Measurements from ENCODE around the gene PLEKHA7. TPM values are rescaled to one million over a fixed set of nuclear protein-coding genes. Genes with fewer than 3 reads are reported as not detected.

PLEKHA7 gene
- total RNA-seq, 1 experiment from 2014 or later, result 18.4 TPM

- intact Hi-C loops (cut with micrococcal nuclease), result loop anchor here (2.0 kb wide), 2 partner anchors 64 to 66 kb away; partner anchors contain the start of gene RPS13
- peaks cover 46% of the 10 kb centered on the region for H3K79me2 ChIP-seq (ENCODE audit: low read length)
- ATAC-seq (peak; percentile 81), DNase-seq (peak; percentile 94)
- peak overlapping the region; percentile 92 for H3K4me2 ChIP-seq (ENCODE audit: low read length)
- POLR2A ChIA-PET (ENCODE audit: unreplicated experiment), result no interaction called here
- H3K9ac ChIP-seq (ENCODE audit: low read length), result peak overlapping the region; percentile 75
- H4K20me1 ChIP-seq (ENCODE audit: low read length), result no peaks in the 10 kb centered on the region
- H2AFZ ChIP-seq (ENCODE audit: low read length), result peak overlapping the region; percentile 70
- no peaks in the 10 kb centered on the region for H3K9me3 ChIP-seq (ENCODE audit: low read length)
- H3K4me3 ChIP-seq (ENCODE audit: low read length), result peak overlapping the region; percentile 87
- TF ChIP-seq EZH2phosphoT487 (IDR thresholded peaks at IDR 0.05; ENCODE audit: borderline replicate concordance, low read length) (0 out of 2 replicates have a peak, but pooled peaks have one; percentile 34), CTCF (conservative IDR thresholded peaks at IDR 0.05; ENCODE audit: low read depth, low read length) (no peak), EZH2 (IDR thresholded peaks at IDR 0.05; ENCODE audit: low read length, unreplicated experiment) (no peak)
- H3K36me3 ChIP-seq (ENCODE audit: low read depth, low read length), result peaks cover 4% of the 10 kb centered on the region; the same call in 1 of the 2 replicates
- no peaks in the 10 kb centered on the region for H3K9me2 ChIP-seq (replicated peaks; ENCODE audit: low read length)
- CTCF ChIA-PET, result interaction anchor here (1.0 kb wide), 1 partner anchor 50 kb away, joined by 3 read pairs; no protein-coding TSS in a partner anchor
- H3K27me3 ChIP-seq (ENCODE audit: low read length), result no peaks in the 10 kb centered on the region
- peak overlapping the region; percentile 86 for H3K27ac ChIP-seq (ENCODE audit: low read length)
- H3K4me1 ChIP-seq (ENCODE audit: insufficient read depth, low read length), result peaks cover 30% of the 10 kb centered on the region
- H3F3A ChIP-seq (ENCODE audit: low read length, unreplicated experiment), result no peaks in the 10 kb centered on the region
- TSS peak; percentile 51 for BruUV-seq (replicated peaks)
These were observed 1.3 kb downstream of the PLEKHA7 start for GRCh38 chr11:17012712-17013547.

- ATAC-seq, result no peak
- CTCF ChIA-PET, result interaction anchor here (1.0 kb wide), 1 partner anchor 51 kb away, joined by 3 read pairs; no protein-coding TSS in a partner anchor
- BruUV-seq (replicated peaks), result no TSS peak
These were observed 2.0 kb downstream of the PLEKHA7 start for GRCh38 chr11:17012179-17012578.

More at GRCh38 chr11:17012179-17012578, 2.0 kb downstream of the PLEKHA7 start:
- Histone ChIP-seq H3K27ac (ENCODE audit: low read length) (peak overlapping the region; percentile 86), H3K9me3 (ENCODE audit: low read length) (no peaks in the 10 kb centered on the region), H3K9ac (ENCODE audit: low read length) (peak overlapping the region; percentile 16; the same call in 1 of the 2 replicates), H3F3A (ENCODE audit: low read length, unreplicated experiment) (no peaks in the 10 kb centered on the region), H4K20me1 (ENCODE audit: low read length) (no peaks in the 10 kb centered on the region), H3K27me3 (ENCODE audit: low read length) (no peaks in the 10 kb centered on the region), H3K4me1 (ENCODE audit: insufficient read depth, low read length) (peaks cover 30% of the 10 kb centered on the region), H2AFZ (ENCODE audit: low read length) (no peak overlapping the region), H3K4me3 (ENCODE audit: low read length) (peak overlapping the region; percentile 87), H3K79me2 (ENCODE audit: low read length) (peaks cover 49% of the 10 kb centered on the region), H3K9me2 (replicated peaks; ENCODE audit: low read length) (no peaks in the 10 kb centered on the region), H3K36me3 (ENCODE audit: low read depth, low read length) (peaks cover 4% of the 10 kb centered on the region; the same call in 1 of the 2 replicates), H3K4me2 (ENCODE audit: low read length) (peak overlapping the region; percentile 92)
- POLR2A ChIA-PET (ENCODE audit: unreplicated experiment), result interaction anchor here (0.6 kb wide), 1 partner anchor 245 kb away, joined by 4 read pairs; no protein-coding TSS in a partner anchor
- intact Hi-C loops (cut with micrococcal nuclease), result loop anchor here (2.0 kb wide), 2 partner anchors 65 kb away; partner anchors contain the start of gene RPS13
- DNase-seq, result no peak
- TF ChIP-seq CTCF (conservative IDR thresholded peaks at IDR 0.05; ENCODE audit: low read depth, low read length) (no peak), EZH2phosphoT487 (IDR thresholded peaks at IDR 0.05; ENCODE audit: borderline replicate concordance, low read length) (no peak), EZH2 (IDR thresholded peaks at IDR 0.05; ENCODE audit: low read length, unreplicated experiment) (no peak)

Measured in PC-3 (cell line).